HepG2 (cell line): ENCODE results near the gene FUT8. TPM values are rescaled to one million over a fixed set of nuclear protein-coding genes. Genes with fewer than 3 reads are reported as not detected.

Experiments used
- ATAC-seq: fragments of 200-7000 bp; cut with Tn5 transposase; 3 replicates; pipeline ENCODE4 v1.9.1; 2020; ENCODE audit warnings: mild to moderate bottlenecking, moderate library complexity
- BruUV-seq: library from RNA; stranded (reverse); fragments of 400-500 nt; replicated peaks from 2 replicates; lab custom pipeline; 2021; lab: Mats Ljungman, UMichigan
- CTCF ChIA-PET: fragments of 300-600 bp; formaldehyde crosslinking; extraction: SDS; loops from one replicate; lab custom pipeline; 2021; ENCODE audit warnings: low total read pairs, inconsistent platforms, low intra/inter-chr PET ratio; lab: Yijun Ruan, JAX
- POLR2A ChIA-PET: fragments of 350-600 bp; sonication (Branson Sonifier 250); formaldehyde crosslinking; loops from one replicate; lab custom pipeline; 2020; ENCODE audit warnings: antibody characterized with exemption, inconsistent platforms; lab: Yijun Ruan, JAX
- DNase-seq: peaks from one replicate; pipeline ENCODE4 v3.0.0-alpha.2; 2015; ENCODE audit warnings: low spot score
- FAIRE-seq: peaks from 3 replicates; lab custom pipeline; 2011; peaks lifted over from hg19 to GRCh38; lab: Jason Lieb, UNC
- H2AFZ ChIP-seq: one replicate; pipeline ENCODE4 v1.6.1; 2011; ENCODE audit warnings: low read length, inconsistent platforms
- H3K27ac ChIP-seq: fragments of 300-600 bp; 3 replicates; pipeline ENCODE4 v1.8.0; 2011; ENCODE audit warnings: mixed run types, mild to moderate bottlenecking, mixed read lengths, low read length, inconsistent platforms; ENCODE audit not compliant: insufficient read depth; ENCODE audit errors: extremely low read length
- H3K27me3 ChIP-seq, 2 experiments: fragments of 200-600 bp in 1 of 2; 2 replicates in 1 of 2; 3 replicates in 1 of 2; pipeline versions ENCODE4 v1.6.0 to v1.8.0; 2011; ENCODE audit warnings: low read length in 2 of 2, mild to moderate bottlenecking in 2 of 2, moderate library complexity in 2 of 2, inconsistent platforms in 1 of 2; ENCODE audit not compliant: insufficient read depth in 2 of 2, control insufficient read depth in 1 of 2
- H3K36me3 ChIP-seq, 2 experiments: fragments of 200-600 bp in 1 of 2; replicated peaks in 1 of 2; 2 replicates in 1 of 2; 3 replicates in 1 of 2; pipeline versions ENCODE4 v1.5.1 to v1.8.0; 2011; ENCODE audit warnings: low read length in 2 of 2, inconsistent platforms in 1 of 2; ENCODE audit not compliant: insufficient read depth in 2 of 2, control insufficient read depth in 1 of 2
- H3K4me1 ChIP-seq: 2 replicates; pipeline ENCODE4 v1.5.1; 2012; ENCODE audit warnings: low read length, inconsistent platforms; ENCODE audit not compliant: insufficient read depth
- H3K4me2 ChIP-seq: 2 replicates; pipeline ENCODE4 v1.6.0; 2011; ENCODE audit warnings: low read depth, low read length, inconsistent platforms
- H3K4me3 ChIP-seq, 3 experiments: fragments of 200-600 bp in 1 of 3; sonication (generic), shearing (Covaris generic) in 1 of 3; replicated peaks in 1 of 3; 2 replicates each; pipeline ENCODE4 v1.5.1; 2011 to 2016; ENCODE audit warnings: low read length in 3 of 3, inconsistent platforms in 2 of 3, low read depth in 2 of 3, mild to moderate bottlenecking in 2 of 3, control low read depth in 1 of 3, mixed read lengths in 1 of 3; ENCODE audit not compliant: insufficient read depth in 1 of 3
- H3K79me2 ChIP-seq: one replicate; pipeline ENCODE4 v1.6.1; 2011; ENCODE audit warnings: low read length, inconsistent platforms; ENCODE audit not compliant: insufficient read depth
- H3K9ac ChIP-seq: 2 replicates; pipeline ENCODE4 v1.6.0; 2011; ENCODE audit warnings: mild to moderate bottlenecking, low read depth, low read length, inconsistent platforms; ENCODE audit not compliant: insufficient read depth
- H3K9me3 ChIP-seq: 2 replicates; pipeline ENCODE4 v1.5.1; 2012; ENCODE audit warnings: mild to moderate bottlenecking, low read length
- H4K20me1 ChIP-seq: 2 replicates; pipeline ENCODE4 v1.6.0; 2011; ENCODE audit warnings: inconsistent platforms, mild to moderate bottlenecking, low read length, moderate library complexity; ENCODE audit not compliant: insufficient read depth
- CEBPB ChIP-seq: IDR thresholded peaks from 2 replicates; pipeline ENCODE4 v1.6.1; 2011; ENCODE audit warnings: low read depth, low read length, improper control_type of control experiment, borderline replicate concordance
- CTCF ChIP-seq: sonication (generic); formaldehyde crosslinking; IDR thresholded peaks from 2 replicates; pipeline ENCODE4 v1.5.0; 2020; ENCODE audit warnings: mild to moderate bottlenecking, missing genetic modification reagents, moderate library complexity
- NR3C1 ChIP-seq: sonication (generic); formaldehyde crosslinking; IDR thresholded peaks from 2 replicates; pipeline ENCODE4 v1.4.0; 2020; ENCODE audit warnings: missing genetic modification reagents
- RBM22 ChIP-seq: fragments of 200-400 bp; formaldehyde crosslinking; optimal IDR thresholded peaks from 2 replicates; pipeline ENCODE3; 2017; ENCODE audit warnings: mild to moderate bottlenecking, low read length, moderate library complexity
- STAG1 ChIP-seq: sonication (generic); formaldehyde crosslinking; IDR thresholded peaks from 2 replicates; pipeline ENCODE4 v1.4.0; 2020; ENCODE audit warnings: missing genetic modification reagents
- WGBS: methylation state at CpG from one replicate; pipeline ENCODE4 v1.1.6; 2017; ENCODE audit warnings: low lambda C conversion rate; 5-methylcytosine and 5-hydroxymethylcytosine counted together
- in situ Hi-C: cut with HindIII; loops from 2 replicates; pipeline ENCODE4 v1.10.0; 2017; ENCODE audit warnings: low pct_unique_long_range_greater_than_20kb; ENCODE audit not compliant: extremely low pct_ligation_motif_present
- intact Hi-C: fragments of 100-400 bp; cut with micrococcal nuclease; formaldehyde crosslinking; loops from one replicate; pipeline ENCODE4 v1.10.0; 2022; ENCODE audit not compliant: unreplicated experiment
- polyA plus RNA-seq, 8 experiments: library from polyadenylated mRNA; depleted of rRNA in 3 of 8; stranded (reverse) in 7 of 8; unstranded in 1 of 8; fragments of >200 nt; fragmentation: Illumina TruSeq in 4 of 8; extraction: Trizol in 4 of 8; gene quantifications; 2 replicates each; pipeline versions ENCODE4 v1.2.1 to v1.2.3, GENCODE V29; 2011 to 2016; ENCODE audit warnings: low read depth in 4 of 8, missing spikeins in 1 of 8, mixed read lengths in 1 of 8; ENCODE audit not compliant: insufficient read depth in 1 of 8
- total RNA-seq, 5 experiments: library from RNA; depleted of rRNA; stranded (reverse); fragments of >200 nt; fragmentation: Illumina TruSeq; extraction: Trizol; gene quantifications; 2 replicates each; pipeline ENCODE4 v1.2.3, GENCODE V29; 2016; ENCODE audit warnings: low read depth in 1 of 5

Gene FUT8
- total and polyA plus RNA-seq, 2 of the 13 experiments (the other 11 are each of a cell fraction or from before 2014, with no cell fraction given) = 9.3 to 17.5 TPM

GRCh38 chr14:65373671-65374039, 38.9 kb upstream of the FUT8 start:
- CTCF ChIA-PET = interaction anchor here (1.2 kb wide), 1 partner anchor 151 kb away, joined by 3 read pairs; no protein-coding TSS in a partner anchor
- Histone ChIP-seq H3K9ac (no peak overlapping the region), H3K27ac (no peak overlapping the region), H2AFZ (no peak overlapping the region), H3K79me2 (no peaks in the 10 kb centered on the region), H3K4me3 (peak overlapping the region in 1 of 3 experiments; percentile 37; a peak in 2 of 6 replicates), H3K4me1 (peaks cover 8% of the 10 kb centered on the region; the same call in 1 of the 2 replicates), H4K20me1 (no peaks in the 10 kb centered on the region), H3K9me3 (no peaks in the 10 kb centered on the region), H3K4me2 (peak overlapping the region; percentile 31), H3K27me3 (0 out of 5 replicates have a peak, but pooled peaks cover 0 to 3% of the 10 kb centered on the region in 2 experiments), H3K36me3 (no peaks in the 10 kb centered on the region)
- TF ChIP-seq CTCF (CRISPR knock-in tag) (peak; percentile 55), STAG1 (CRISPR knock-in tag) (peak; percentile 66), RBM22 (no peak)
- POLR2A ChIA-PET = no interaction called here
- WGBS = 49% methylated on average over 8 of the region's 8 CpGs
- intact Hi-C loops = no loop called here
- in situ Hi-C loops = no loop called here
- no TSS peak for BruUV-seq
- FAIRE-seq (no peak), DNase-seq (no peak), ATAC-seq (peak; percentile 56)

- BruUV-seq = no TSS peak
- no peak for DNase-seq
- no peak overlapping the region for H3K4me2 ChIP-seq
- TF ChIP-seq CEBPB = peak; percentile 25; the same call in 1 of the 2 replicates
- no peak for TF ChIP-seq NR3C1 (CRISPR knock-in tag)
- TF ChIP-seq, all 625 proteins: peak for 1
- no peaks in the 10 kb centered on the region for H3K9me3 ChIP-seq
- H3K27me3 ChIP-seq = 0 out of 5 replicates have a peak, but pooled peaks cover 0 to 3% of the 10 kb centered on the region in 2 experiments
- H3K4me1 ChIP-seq = peaks cover 8% of the 10 kb centered on the region; the same call in 1 of the 2 replicates
- CTCF ChIA-PET = no interaction called here
- no peak for ATAC-seq
- no peak for FAIRE-seq
- no peaks in the 10 kb centered on the region for H3K79me2 ChIP-seq
- no peak overlapping the region for H3K9ac ChIP-seq
- H3K36me3 ChIP-seq = no peaks in the 10 kb centered on the region
- 19% methylated on average over 4 of the region's 4 CpGs for WGBS
- no peaks in the 10 kb centered on the region for H4K20me1 ChIP-seq
- no peak overlapping the region for H3K4me3 ChIP-seq
- intact Hi-C loops (no loop called here), in situ Hi-C loops (no loop called here)
- H3K27ac ChIP-seq = no peak overlapping the region
- no peak overlapping the region for H2AFZ ChIP-seq
- POLR2A ChIA-PET = no interaction called here
These were observed 35.0 kb upstream of the FUT8 start for GRCh38 chr14:65377576-65377975.
